Caco-2 (cell line): ENCODE data around the gene RALGPS2. TPM values are rescaled to one million over a fixed set of nuclear protein-coding genes. Genes with fewer than 3 reads are reported as not detected.
A peak's percentile ranks its signal among the peaks of the same experiment; 100 is the strongest.

Experiments
- BruUV-seq: library from RNA; stranded (reverse); fragments of 400-500 nt; replicated peaks from 2 replicates; lab custom pipeline; 2021; lab: Mats Ljungman, UMichigan
- CTCF ChIA-PET: fragments of 300-600 bp; sonication (Branson Sonifier 250); formaldehyde crosslinking; loops from one replicate; lab custom pipeline; 2022; ENCODE audit warnings: antibody characterized with exemption; lab: Charles Lee
- POLR2A ChIA-PET: fragments of 300-600 bp; sonication (Branson Sonifier 250); formaldehyde crosslinking; loops from one replicate; lab custom pipeline; 2022; ENCODE audit warnings: antibody characterized with exemption; lab: Charles Lee
- DNase-seq, 2 experiments: peaks; one replicate each; pipeline versions ENCODE4 v3.0.0 to v3.0.0-alpha.2; 2020 to 2022
- H3K27me3 ChIP-seq: replicated peaks from 2 replicates; pipeline ENCODE4 v1.6.0; 2011; ENCODE audit warnings: low read length; ENCODE audit not compliant: control insufficient read depth, insufficient read depth
- H3K36me3 ChIP-seq: 2 replicates; pipeline ENCODE4 v1.5.1; 2011; ENCODE audit warnings: low read length; ENCODE audit not compliant: control insufficient read depth, insufficient read depth
- H3K4me1 ChIP-seq: fragments of 250-450 bp; sonication (Bioruptor Pico); 2 replicates; pipeline ENCODE4 v1.5.1; 2020; ENCODE audit warnings: mild to moderate bottlenecking
- H3K4me3 ChIP-seq: 2 replicates; pipeline ENCODE4 v1.5.1; 2011; ENCODE audit warnings: low read depth, mild to moderate bottlenecking, control low read depth, low read length
- H3K9me3 ChIP-seq: fragments of 250-450 bp; sonication (Bioruptor Pico); 2 replicates; pipeline ENCODE4 v1.5.1; 2020; ENCODE audit warnings: mild to moderate bottlenecking, moderate library complexity
- H3K27ac Mint-ChIP-seq: one replicate; pipeline ENCODE4 v1.8.0; 2022; ENCODE audit warnings: mixed read lengths; ENCODE audit not compliant: unreplicated experiment
- H3K27me3 Mint-ChIP-seq: one replicate; pipeline ENCODE4 v1.8.0; 2022; ENCODE audit warnings: mixed read lengths; ENCODE audit not compliant: insufficient read depth, unreplicated experiment
- H3K36me3 Mint-ChIP-seq: one replicate; pipeline ENCODE4 v1.8.0; 2022; ENCODE audit warnings: mild to moderate bottlenecking, mixed read lengths; ENCODE audit not compliant: insufficient read depth, unreplicated experiment
- H3K4me1 Mint-ChIP-seq: one replicate; pipeline ENCODE4 v1.8.0; 2022; ENCODE audit warnings: low read depth, mixed read lengths; ENCODE audit not compliant: unreplicated experiment
- H3K4me3 Mint-ChIP-seq: one replicate; pipeline ENCODE4 v1.8.0; 2022; ENCODE audit warnings: mild to moderate bottlenecking, moderate library complexity, mixed read lengths; ENCODE audit not compliant: unreplicated experiment
- H3K9me3 Mint-ChIP-seq: one replicate; pipeline ENCODE4 v1.8.0; 2022; ENCODE audit warnings: mixed read lengths; ENCODE audit not compliant: unreplicated experiment
- CTCF ChIP-seq, 2 experiments: fragments of 200-600 bp in 1 of 2; IDR thresholded peaks; 1 replicate in 1 of 2; 2 replicates in 1 of 2; pipeline versions ENCODE4 v1.5.1 to v1.8.0; 2011 to 2022; ENCODE audit warnings: antibody characterized with exemption in 1 of 2, control low read depth in 1 of 2, inconsistent platforms in 1 of 2, low read depth in 1 of 2, low read length in 1 of 2, mild to moderate bottlenecking in 1 of 2, moderate library complexity in 1 of 2; ENCODE audit not compliant: insufficient read depth in 1 of 2, severe bottlenecking in 1 of 2, unreplicated experiment in 1 of 2
- intact Hi-C: fragments of 100-400 bp; cut with micrococcal nuclease; formaldehyde crosslinking; loops from one replicate; pipeline ENCODE4 v1.10.0; 2022; ENCODE audit not compliant: unreplicated experiment
- total RNA-seq: library from RNA; stranded (reverse); gene quantifications from 2 replicates; pipeline ENCODE4 v1.2.3, GENCODE V29; 2022

RALGPS2 gene
- total RNA-seq, 1 experiment from 2014 or later = 26.1 TPM

GRCh38 chr1:178725466-178726086, 532 bp downstream of the RALGPS2 start:
- Histone ChIP-seq H3K4me1 (peaks cover 10% of the 10 kb centered on the region; the same call in 1 of the 2 replicates), H3K4me3 (peak overlapping the region; percentile 89), H3K36me3 (no peaks in the 10 kb centered on the region), H3K9me3 (no peaks in the 10 kb centered on the region), H3K27me3 (no peaks in the 10 kb centered on the region)
- no peaks in the 10 kb centered on the region for H3K9me3 Mint-ChIP-seq
- POLR2A ChIA-PET = interaction anchor here (0.8 to 1.3 kb wide), 4 partner anchors 74 to 278 kb away, joined by 3 to 12 read pairs (median 5); no protein-coding TSS in a partner anchor
- TF ChIP-seq CTCF (IDR thresholded peaks at IDR 0.05; ENCODE audit: insufficient read depth in 1 of 2, low read depth in 1 of 2, low read length in 1 of 2, severe bottlenecking in 1 of 2, unreplicated experiment in 1 of 2) = no peak
- no peaks in the 10 kb centered on the region for H3K27me3 Mint-ChIP-seq
- H3K36me3 Mint-ChIP-seq = peaks cover 2% of the 10 kb centered on the region
- DNase-seq = peak; percentile 62 to 76
- TSS peak; percentile 62 for BruUV-seq
- peaks cover 6% of the 10 kb centered on the region for H3K4me1 Mint-ChIP-seq
- peak overlapping the region; percentile 89 for H3K4me3 Mint-ChIP-seq
- intact Hi-C loops = loop anchor here (1.0 to 2.0 kb wide), 2 partner anchors 71 to 182 kb away; no protein-coding TSS in a partner anchor
- H3K27ac Mint-ChIP-seq = peak overlapping the region; percentile 86
- CTCF ChIA-PET = interaction anchor here (0.6 to 3.2 kb wide), 6 partner anchors 93 to 277 kb away, joined by 3 to 23 read pairs (median 4); no protein-coding TSS in a partner anchor

- ChIA-PET POLR2A (interaction anchor here (0.6 to 1.3 kb wide), 10 partner anchors 9 to 511 kb away, joined by 3 to 12 read pairs (median 5); no protein-coding TSS in a partner anchor), CTCF (interaction anchor here (0.6 to 3.2 kb wide), 10 partner anchors 27 to 277 kb away, joined by 3 to 23 read pairs (median 4); no protein-coding TSS in a partner anchor)
- Mint-ChIP-seq H3K4me3 (peak overlapping the region; percentile 89), H3K27ac (peak overlapping the region; percentile 86), H3K4me1 (peaks cover 6% of the 10 kb centered on the region), H3K36me3 (peaks cover 7% of the 10 kb centered on the region), H3K9me3 (no peaks in the 10 kb centered on the region), H3K27me3 (no peaks in the 10 kb centered on the region)
- TF ChIP-seq CTCF (IDR thresholded peaks at IDR 0.05; ENCODE audit: insufficient read depth in 1 of 2, low read depth in 1 of 2, low read length in 1 of 2, severe bottlenecking in 1 of 2, unreplicated experiment in 1 of 2) = no peak
- no peaks in the 10 kb centered on the region for H3K27me3 ChIP-seq
- BruUV-seq = no TSS peak
- intact Hi-C loops = loop anchor here (1.0 kb wide), 1 partner anchor 183 kb away; no protein-coding TSS in a partner anchor
- H3K4me1 ChIP-seq = peaks cover 10% of the 10 kb centered on the region; the same call in 1 of the 2 replicates
- no peaks in the 10 kb centered on the region for H3K9me3 ChIP-seq
- DNase-seq = peak; percentile 83 to 93
- peak overlapping the region; percentile 89 for H3K4me3 ChIP-seq
- no peaks in the 10 kb centered on the region for H3K36me3 ChIP-seq
Measured at GRCh38 chr1:178726087-178726517, 1.1 kb downstream of the RALGPS2 start.

GRCh38 chr1:178726545-178726944, 1.5 kb downstream of the RALGPS2 start:
- peaks cover 6% of the 10 kb centered on the region for H3K4me1 Mint-ChIP-seq
- peak overlapping the region; percentile 89 for H3K4me3 Mint-ChIP-seq
- peak overlapping the region; percentile 86 for H3K27ac Mint-ChIP-seq
- Histone ChIP-seq H3K4me1 (peaks cover 10% of the 10 kb centered on the region; the same call in 1 of the 2 replicates), H3K9me3 (no peaks in the 10 kb centered on the region), H3K27me3 (no peaks in the 10 kb centered on the region), H3K4me3 (peak overlapping the region; percentile 89), H3K36me3 (no peaks in the 10 kb centered on the region)
- no peak for DNase-seq
- ChIA-PET POLR2A (interaction anchor here (0.6 to 1.3 kb wide), 9 partner anchors 8 to 511 kb away, joined by 3 to 12 read pairs (median 5); no protein-coding TSS in a partner anchor), CTCF (interaction anchor here (0.6 to 3.2 kb wide), 10 partner anchors 27 to 276 kb away, joined by 3 to 23 read pairs (median 4); no protein-coding TSS in a partner anchor)
- intact Hi-C loops = loop anchor here (1.0 kb wide), 1 partner anchor 183 kb away; no protein-coding TSS in a partner anchor
- H3K36me3 Mint-ChIP-seq = peaks cover 11% of the 10 kb centered on the region
- TSS peak; percentile 49 for BruUV-seq
- H3K27me3 Mint-ChIP-seq = no peaks in the 10 kb centered on the region
- no peak for TF ChIP-seq CTCF (IDR thresholded peaks at IDR 0.05; ENCODE audit: insufficient read depth in 1 of 2, low read depth in 1 of 2, low read length in 1 of 2, severe bottlenecking in 1 of 2, unreplicated experiment in 1 of 2)
- peaks cover 3% of the 10 kb centered on the region for H3K9me3 Mint-ChIP-seq
